ENCODE data around the gene HDLBP.
"Not testable (repeated sequence)": the region's sequence is repeated elsewhere in the genome, so short reads cannot be mapped to it uniquely, and the experiment has no call there.

The HDLBP gene

DNA sequence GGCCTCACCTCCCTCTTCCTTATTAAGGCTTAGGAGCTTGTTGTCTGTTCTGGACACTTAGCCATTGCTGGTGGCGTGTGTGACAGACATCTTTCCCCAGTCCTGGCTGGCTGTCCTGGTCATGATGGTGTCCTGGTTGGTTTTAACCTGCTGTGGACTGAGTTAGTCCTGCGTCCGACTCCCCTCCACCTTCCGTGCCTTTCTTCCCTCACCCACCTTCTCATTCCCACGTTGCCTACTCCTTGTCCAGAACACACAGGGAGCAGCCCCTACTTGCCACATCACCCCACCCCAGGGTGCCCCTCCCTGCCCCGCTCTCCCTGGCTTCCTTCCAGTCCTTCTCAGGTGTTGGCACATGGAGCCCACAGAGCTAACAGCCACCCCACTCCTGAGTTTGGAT, 117.5 kb downstream of the HDLBP start:
- TF ChIP-seq, protein P1, sequence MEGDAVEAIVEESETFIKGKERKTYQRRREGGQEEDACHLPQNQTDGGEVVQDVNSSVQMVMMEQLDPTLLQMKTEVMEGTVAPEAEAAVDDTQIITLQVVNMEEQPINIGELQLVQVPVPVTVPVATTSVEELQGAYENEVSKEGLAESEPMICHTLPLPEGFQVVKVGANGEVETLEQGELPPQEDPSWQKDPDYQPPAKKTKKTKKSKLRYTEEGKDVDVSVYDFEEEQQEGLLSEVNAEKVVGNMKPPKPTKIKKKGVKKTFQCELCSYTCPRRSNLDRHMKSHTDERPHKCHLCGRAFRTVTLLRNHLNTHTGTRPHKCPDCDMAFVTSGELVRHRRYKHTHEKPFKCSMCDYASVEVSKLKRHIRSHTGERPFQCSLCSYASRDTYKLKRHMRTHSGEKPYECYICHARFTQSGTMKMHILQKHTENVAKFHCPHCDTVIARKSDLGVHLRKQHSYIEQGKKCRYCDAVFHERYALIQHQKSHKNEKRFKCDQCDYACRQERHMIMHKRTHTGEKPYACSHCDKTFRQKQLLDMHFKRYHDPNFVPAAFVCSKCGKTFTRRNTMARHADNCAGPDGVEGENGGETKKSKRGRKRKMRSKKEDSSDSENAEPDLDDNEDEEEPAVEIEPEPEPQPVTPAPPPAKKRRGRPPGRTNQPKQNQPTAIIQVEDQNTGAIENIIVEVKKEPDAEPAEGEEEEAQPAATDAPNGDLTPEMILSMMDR (IDR thresholded peaks at IDR 0.05; ENCODE audit: low read depth, low read length): no peak
- no peak overlapping the region for H3K4me3 ChIP-seq (ENCODE audit: low read depth, low read length)

DNA sequence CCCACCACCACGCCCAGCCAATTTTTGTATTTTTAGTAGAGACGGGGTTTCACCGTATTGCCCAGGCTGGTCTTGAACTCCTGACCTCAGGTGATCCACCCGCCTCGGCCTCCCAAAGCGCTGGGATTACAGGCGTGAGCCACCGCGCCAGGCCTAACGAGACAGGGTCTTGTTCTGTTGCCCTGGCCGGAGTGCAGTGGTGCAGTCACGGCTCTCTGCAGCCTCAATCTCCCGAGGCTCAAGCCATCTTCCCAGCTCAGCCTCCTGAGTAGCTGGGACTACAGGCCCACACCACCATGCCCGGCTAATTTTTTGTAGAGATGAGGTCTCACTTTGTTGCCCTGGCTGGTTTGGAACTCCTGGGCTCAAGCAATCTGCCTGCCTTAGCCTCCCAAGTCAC, 118.2 kb downstream of the HDLBP start:
- not testable (repeated sequence) for H3K4me3 ChIP-seq (ENCODE audit: low read depth, low read length)

DNA sequence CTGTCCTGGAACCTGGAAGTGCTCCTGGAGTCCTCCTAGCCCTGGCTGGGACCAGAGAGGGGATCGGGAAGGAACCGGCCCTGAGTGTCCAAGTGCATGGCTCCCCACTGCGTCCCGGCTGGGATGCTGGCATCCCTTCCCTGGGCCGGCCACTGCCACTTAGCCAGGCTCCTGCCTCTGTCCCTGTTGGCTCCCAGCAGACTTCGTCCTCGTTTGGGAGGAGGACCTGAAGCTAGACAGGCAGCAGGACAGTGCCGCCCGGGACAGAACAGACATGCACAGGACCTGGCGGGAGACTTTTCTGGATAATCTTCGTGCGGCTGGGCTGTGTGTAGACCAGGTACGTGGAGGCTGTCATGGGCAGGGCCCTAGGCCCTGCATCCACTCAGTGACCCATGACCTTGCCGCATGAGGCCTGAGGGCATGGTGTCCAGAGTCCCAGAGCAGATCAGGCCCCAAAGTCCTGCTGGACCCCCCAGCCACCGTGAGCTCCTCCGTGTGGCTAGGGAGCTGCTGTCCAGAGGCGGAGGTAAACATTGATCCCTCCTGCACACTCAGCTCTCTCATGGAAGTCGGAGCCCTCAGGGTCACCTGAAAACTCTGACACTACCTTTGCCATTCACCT, 119.9 kb downstream of the HDLBP start:
- TF ChIP-seq, protein P1 (IDR thresholded peaks at IDR 0.05; ENCODE audit: low read depth, low read length): no peak
- H3K4me3 ChIP-seq (ENCODE audit: low read depth, low read length): no peak overlapping the region

DNA sequence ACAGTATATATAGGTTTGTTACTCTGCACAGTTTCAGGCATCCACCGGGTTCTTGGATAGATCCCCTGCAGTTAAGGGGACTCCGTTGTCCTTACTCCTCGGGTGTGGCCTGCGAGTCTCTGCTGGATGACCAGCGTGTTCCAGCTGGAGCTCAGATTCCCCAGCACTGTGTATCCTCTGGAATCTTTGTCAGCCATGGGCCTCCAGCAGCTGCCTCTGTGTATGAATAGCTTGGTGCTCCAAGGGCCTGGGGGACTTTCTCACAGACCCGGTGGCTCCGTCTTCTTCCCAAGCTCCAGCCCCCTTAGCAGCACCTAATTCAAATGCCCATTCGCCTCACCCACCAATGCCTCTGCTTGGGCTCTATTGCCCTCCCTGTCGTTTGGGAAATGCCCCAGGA, 120.7 kb downstream of the HDLBP start:
- no peak overlapping the region for H3K4me3 ChIP-seq (ENCODE audit: low read depth, low read length)
- TF ChIP-seq, protein P1 (IDR thresholded peaks at IDR 0.05; ENCODE audit: low read depth, low read length): no peak

DNA sequence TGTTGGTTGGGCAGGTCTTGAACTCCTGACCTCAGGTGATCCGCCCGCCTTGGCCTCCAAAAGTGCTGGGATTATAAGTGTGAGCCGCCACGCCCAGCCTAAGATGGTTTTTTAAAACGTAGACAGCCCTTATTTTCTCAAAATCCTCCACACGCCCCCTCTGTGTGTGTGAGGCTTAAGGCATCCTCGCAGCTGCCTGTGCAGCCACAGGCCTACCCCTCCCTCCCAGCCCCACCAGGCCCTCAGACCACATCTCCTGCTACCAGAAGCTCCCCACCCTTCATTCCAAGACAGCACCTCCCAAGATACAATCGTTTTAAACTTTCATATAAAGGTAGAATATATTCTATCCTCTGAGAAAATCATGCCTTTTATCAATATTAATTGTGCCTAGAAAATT, 122.2 kb downstream of the HDLBP start:
- no peak overlapping the region for H3K4me3 ChIP-seq (ENCODE audit: low read depth, low read length)
- TF ChIP-seq, protein P1 (IDR thresholded peaks at IDR 0.05; ENCODE audit: low read depth, low read length): no peak

DNA sequence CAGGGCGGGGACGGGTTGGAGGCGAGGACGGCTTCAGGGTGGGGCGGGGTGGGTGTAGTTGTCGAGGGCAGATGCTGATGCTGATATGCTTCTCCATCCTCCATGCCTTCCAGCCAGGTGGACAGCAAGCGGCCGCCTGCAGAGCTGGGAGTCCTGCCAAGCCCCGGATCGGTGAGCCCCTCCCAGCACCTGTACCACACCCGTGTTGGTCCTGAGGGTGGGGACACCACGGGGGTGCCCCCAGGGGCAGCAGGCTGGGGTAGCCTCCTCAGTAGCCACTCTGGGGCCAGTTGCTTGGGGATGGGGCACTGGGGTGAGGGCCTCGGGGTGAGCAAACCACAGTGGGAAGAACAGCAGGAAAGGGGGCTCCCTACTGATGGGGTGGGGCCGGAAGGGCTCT, 124.4 kb downstream of the HDLBP start:
- TF ChIP-seq, protein P1 (IDR thresholded peaks at IDR 0.05; ENCODE audit: low read depth, low read length): no peak
- no peak overlapping the region for H3K4me3 ChIP-seq (ENCODE audit: low read depth, low read length)

DNA sequence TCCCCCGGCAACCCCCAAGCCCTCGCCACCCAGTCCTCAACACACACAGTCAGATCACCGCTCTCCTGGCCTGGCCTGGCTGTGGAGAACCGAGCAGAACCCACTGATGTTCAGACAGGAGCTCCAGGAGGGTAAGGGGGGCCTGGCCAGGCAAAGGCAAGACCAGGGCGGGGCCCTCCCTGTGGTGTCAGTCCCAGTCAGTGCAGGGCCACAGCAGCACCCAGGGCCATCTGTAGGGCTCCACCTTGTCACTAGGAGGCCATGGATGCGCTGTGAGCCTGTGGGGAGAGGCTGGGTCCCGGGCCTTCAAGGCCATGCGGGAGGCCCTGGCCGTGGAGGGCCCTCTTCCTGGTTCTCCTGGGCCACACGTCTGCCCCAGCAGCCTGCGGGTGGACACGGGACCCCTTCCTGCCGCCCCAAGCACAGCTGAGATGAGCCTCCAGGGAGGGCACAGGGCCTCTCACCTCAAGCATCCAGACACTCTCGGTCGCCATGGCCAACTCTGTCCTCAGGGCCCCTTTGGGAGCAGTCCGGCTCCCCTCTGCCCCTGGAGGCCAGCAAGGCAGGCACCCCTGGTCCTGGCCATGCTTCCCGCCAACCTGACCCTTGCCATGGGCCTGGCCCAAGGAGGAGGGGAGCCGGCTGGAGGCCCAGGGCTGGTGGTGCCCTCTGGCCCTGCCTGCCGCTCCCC, 125.0 kb downstream of the HDLBP start:
- H3K4me3 ChIP-seq (ENCODE audit: low read depth, low read length): no peak overlapping the region
- TF ChIP-seq, protein P1 (IDR thresholded peaks at IDR 0.05; ENCODE audit: low read depth, low read length): no peak

DNA sequence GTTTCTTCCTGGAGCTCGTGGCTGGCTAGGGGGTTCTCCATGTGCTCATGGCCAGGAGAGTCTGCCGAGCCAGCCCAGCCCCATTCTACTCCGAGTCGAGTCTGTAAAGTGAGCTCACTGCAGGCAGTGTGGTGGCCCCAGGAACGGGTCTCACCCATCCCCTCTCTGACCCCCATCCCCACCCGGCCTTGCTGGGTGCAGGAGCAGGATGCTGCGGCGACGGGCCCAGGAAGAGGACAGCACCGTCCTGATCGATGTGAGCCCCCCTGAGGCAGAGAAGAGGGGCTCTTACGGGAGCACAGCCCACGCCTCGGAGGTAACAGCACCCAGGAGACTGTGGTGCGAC, 125.6 kb downstream of the HDLBP start:
- no peak overlapping the region for H3K4me3 ChIP-seq (ENCODE audit: low read depth, low read length)
- TF ChIP-seq, protein P1 (IDR thresholded peaks at IDR 0.05; ENCODE audit: low read depth, low read length): no peak

All from WI38 (cell line).